CD4-positive, alpha-beta T cell (primary cell): ENCODE measurements around the gene ITPRIPL2. TPM values are rescaled to one million over a fixed set of nuclear protein-coding genes. Genes with fewer than 3 reads are reported as not detected.

Experiments
- ATAC-seq: fragments of 200-7000 bp; cut with Tn5 transposase; one replicate; pipeline ENCODE4 v1.10.0; 2022; ENCODE audit warnings: mild to moderate bottlenecking; ENCODE audit not compliant: poor library complexity
- CTCF ChIA-PET: fragments of 350-600 bp; sonication (Branson Sonifier 250); formaldehyde crosslinking; loops from one replicate; lab custom pipeline; 2021; ENCODE audit warnings: antibody characterized with exemption, inconsistent platforms; lab: Charles Lee
- POLR2A ChIA-PET: fragments of 350-600 bp; sonication (Branson Sonifier 250); formaldehyde crosslinking; loops from one replicate; lab custom pipeline; 2021; ENCODE audit warnings: antibody characterized with exemption, inconsistent platforms; lab: Charles Lee
- DNase-seq, 14 experiments: peaks; one replicate each; pipeline ENCODE4 v3.0.0-alpha.2; 2013 to 2020; ENCODE audit warnings: mixed read lengths in 2 of 14
- H3K27ac ChIP-seq, 2 donors: one replicate each; pipeline versions ENCODE4 v1.5.1 to v1.7.0; 2013; ENCODE audit warnings: low read length in 2 of 2, low read depth in 1 of 2, mild to moderate bottlenecking in 1 of 2
- H3K27me3 ChIP-seq, 2 experiments: 1 replicate in 1 of 2; 2 replicates in 1 of 2; pipeline versions ENCODE4 v1.6.1 to v1.7.0; 2013; ENCODE audit warnings: low read length in 2 of 2, control low read depth in 1 of 2, mild to moderate bottlenecking in 1 of 2, moderate library complexity in 1 of 2; ENCODE audit not compliant: insufficient read depth in 2 of 2, control insufficient read depth in 1 of 2
- H3K36me3 ChIP-seq: one replicate; pipeline ENCODE4 v1.6.1; 2013; ENCODE audit warnings: low read length, control low read depth; ENCODE audit not compliant: insufficient read depth
- H3K4me1 ChIP-seq: one replicate; pipeline ENCODE4 v1.6.1; 2013; ENCODE audit warnings: low read length, control low read depth; ENCODE audit not compliant: insufficient read depth
- H3K4me3 ChIP-seq: one replicate; pipeline ENCODE4 v1.5.1; 2013; ENCODE audit warnings: mild to moderate bottlenecking, low read length, moderate library complexity
- H3K9me3 ChIP-seq, 2 experiments: 1 replicate in 1 of 2; 2 replicates in 1 of 2; pipeline versions ENCODE4 v1.6.1 to v1.7.0; 2013; ENCODE audit warnings: low read length in 2 of 2, mild to moderate bottlenecking in 2 of 2, control low read depth in 1 of 2, moderate library complexity in 1 of 2; ENCODE audit not compliant: control insufficient read depth in 1 of 2, insufficient read depth in 1 of 2
- H3K27ac Mint-ChIP-seq: one replicate; pipeline ENCODE4 v1.8.0; 2020; ENCODE audit warnings: mixed read lengths
- H3K27me3 Mint-ChIP-seq: one replicate; pipeline ENCODE4 v1.8.0; 2021; ENCODE audit warnings: mixed read lengths
- H3K36me3 Mint-ChIP-seq: one replicate; pipeline ENCODE4 v1.8.0; 2021; ENCODE audit warnings: low read depth, mixed read lengths
- H3K4me1 Mint-ChIP-seq: one replicate; pipeline ENCODE4 v1.8.0; 2021; ENCODE audit warnings: low read depth, mixed read lengths
- H3K4me3 Mint-ChIP-seq: one replicate; pipeline ENCODE4 v1.8.0; 2020; ENCODE audit warnings: mild to moderate bottlenecking, mixed read lengths
- H3K9me3 Mint-ChIP-seq: one replicate; pipeline ENCODE4 v1.8.0; 2020; ENCODE audit warnings: mixed read lengths
- intact Hi-C, 2 experiments: fragments of 100-400 bp; cut with DNase I in 1 of 2; cut with micrococcal nuclease in 1 of 2; formaldehyde crosslinking; loops; one replicate each; pipeline versions ENCODE4 v1.15.1 to v1.9.0; 2023 to 2025; cut with DNase I, micrococcal nuclease
- total RNA-seq, 174 experiments: library from RNA in 2 of 174; stranded (reverse) in 2 of 174; gene quantifications; one replicate each; pipeline ENCODE4 v1.2.3 and lab custom pipeline; 2021 to 2026
- TF ChIP-seq, protein P1 (sequence below): fragments of 200-600 bp; IDR thresholded peaks from one replicate; pipeline ENCODE4 v1.8.0; 2022; ENCODE audit warnings: antibody characterized with exemption, mild to moderate bottlenecking

ITPRIPL2 gene
- total RNA-seq, 2 experiments from 2014 or later: 0.31 to 0.36 TPM

DNA sequence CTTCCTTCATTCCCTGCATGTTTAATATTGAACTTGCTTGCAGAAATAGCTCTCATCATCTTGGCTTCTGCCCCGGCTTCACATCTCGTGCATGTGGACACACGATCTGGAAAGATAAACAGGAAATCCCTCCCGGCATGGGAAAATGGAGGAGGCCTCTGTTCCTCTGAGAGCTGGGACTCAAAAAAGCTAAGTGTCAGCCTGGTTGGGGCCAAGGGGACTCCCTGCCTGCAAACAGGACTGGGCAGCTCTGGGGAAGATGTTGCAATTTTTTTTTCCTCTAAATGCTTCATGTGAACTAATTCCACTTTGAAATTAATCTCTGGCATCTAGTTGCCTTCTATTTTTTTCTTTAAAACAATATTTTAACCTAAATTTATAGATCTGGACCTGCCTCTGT, 24.8 kb downstream of the ITPRIPL2 start:
- Histone ChIP-seq H3K4me1 (no peaks in the 10 kb centered on the region), H3K36me3 (no peaks in the 10 kb centered on the region), H3K27me3 (peaks cover 6 to 12% of the 10 kb centered on the region in 2 experiments), H3K4me3 (no peak overlapping the region), H3K9me3 (peaks cover 0 to 3% of the 10 kb centered on the region in 2 experiments), H3K27ac (no peak overlapping the region)
- TF ChIP-seq, protein P1, sequence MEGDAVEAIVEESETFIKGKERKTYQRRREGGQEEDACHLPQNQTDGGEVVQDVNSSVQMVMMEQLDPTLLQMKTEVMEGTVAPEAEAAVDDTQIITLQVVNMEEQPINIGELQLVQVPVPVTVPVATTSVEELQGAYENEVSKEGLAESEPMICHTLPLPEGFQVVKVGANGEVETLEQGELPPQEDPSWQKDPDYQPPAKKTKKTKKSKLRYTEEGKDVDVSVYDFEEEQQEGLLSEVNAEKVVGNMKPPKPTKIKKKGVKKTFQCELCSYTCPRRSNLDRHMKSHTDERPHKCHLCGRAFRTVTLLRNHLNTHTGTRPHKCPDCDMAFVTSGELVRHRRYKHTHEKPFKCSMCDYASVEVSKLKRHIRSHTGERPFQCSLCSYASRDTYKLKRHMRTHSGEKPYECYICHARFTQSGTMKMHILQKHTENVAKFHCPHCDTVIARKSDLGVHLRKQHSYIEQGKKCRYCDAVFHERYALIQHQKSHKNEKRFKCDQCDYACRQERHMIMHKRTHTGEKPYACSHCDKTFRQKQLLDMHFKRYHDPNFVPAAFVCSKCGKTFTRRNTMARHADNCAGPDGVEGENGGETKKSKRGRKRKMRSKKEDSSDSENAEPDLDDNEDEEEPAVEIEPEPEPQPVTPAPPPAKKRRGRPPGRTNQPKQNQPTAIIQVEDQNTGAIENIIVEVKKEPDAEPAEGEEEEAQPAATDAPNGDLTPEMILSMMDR: no peak
- DNase-seq (no peak), ATAC-seq (no peak)
- Mint-ChIP-seq H3K27ac (no peak overlapping the region), H3K4me1 (no peaks in the 10 kb centered on the region), H3K9me3 (no peaks in the 10 kb centered on the region), H3K27me3 (peaks cover 12% of the 10 kb centered on the region), H3K4me3 (no peak overlapping the region), H3K36me3 (no peaks in the 10 kb centered on the region)
- ChIA-PET POLR2A (no interaction called here), CTCF (interaction anchor here (0.6 kb wide), 1 partner anchor 971 kb away, joined by 6 read pairs; no protein-coding TSS in a partner anchor)
- intact Hi-C loops: no loop called here

DNA sequence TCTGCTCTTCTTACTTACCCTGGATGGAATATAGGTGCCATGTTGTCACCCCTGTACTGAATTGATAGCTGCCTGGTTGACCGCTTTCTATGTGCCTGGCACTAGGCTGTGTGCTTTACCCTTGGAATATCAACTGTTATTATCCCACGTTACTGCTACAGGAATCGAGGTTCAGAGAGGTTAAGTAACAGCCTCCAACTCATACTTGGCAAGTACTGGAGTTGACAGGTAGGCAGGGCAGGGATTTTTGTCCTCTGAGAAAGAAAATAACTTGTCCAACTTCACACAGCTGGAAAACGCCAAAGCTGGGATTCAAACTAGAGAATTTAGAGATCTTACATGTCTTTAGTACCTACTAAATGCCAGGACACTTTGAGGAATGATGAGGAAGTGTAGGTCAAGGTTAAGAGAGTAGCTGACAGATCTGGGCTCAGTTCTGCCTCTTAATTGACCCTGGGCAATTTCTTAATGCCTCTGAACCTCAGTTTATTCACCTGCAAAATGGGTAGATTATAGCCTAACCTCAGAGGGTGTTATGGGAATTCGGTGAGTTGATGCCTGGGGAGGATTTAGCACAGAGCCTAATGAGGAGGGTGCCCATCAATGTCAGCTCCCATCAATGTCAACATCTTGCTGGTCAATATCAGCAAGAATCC, 25.8 kb downstream of the ITPRIPL2 start:
- Histone ChIP-seq H3K9me3 (peaks cover 0 to 3% of the 10 kb centered on the region in 2 experiments), H3K27me3 (peaks cover 8 to 12% of the 10 kb centered on the region in 2 experiments), H3K36me3 (no peaks in the 10 kb centered on the region), H3K4me3 (no peak overlapping the region), H3K4me1 (no peaks in the 10 kb centered on the region), H3K27ac (no peak overlapping the region)
- no peaks in the 10 kb centered on the region for H3K9me3 Mint-ChIP-seq
- H3K27me3 Mint-ChIP-seq: peaks cover 16% of the 10 kb centered on the region
- H3K36me3 Mint-ChIP-seq: no peaks in the 10 kb centered on the region
- intact Hi-C loops: no loop called here
- no peaks in the 10 kb centered on the region for H3K4me1 Mint-ChIP-seq
- POLR2A ChIA-PET: no interaction called here
- DNase-seq (no peak), ATAC-seq (no peak)
- TF ChIP-seq, protein P1: no peak
- no peak overlapping the region for H3K27ac Mint-ChIP-seq
- CTCF ChIA-PET: no interaction called here
- H3K4me3 Mint-ChIP-seq: no peak overlapping the region

DNA sequence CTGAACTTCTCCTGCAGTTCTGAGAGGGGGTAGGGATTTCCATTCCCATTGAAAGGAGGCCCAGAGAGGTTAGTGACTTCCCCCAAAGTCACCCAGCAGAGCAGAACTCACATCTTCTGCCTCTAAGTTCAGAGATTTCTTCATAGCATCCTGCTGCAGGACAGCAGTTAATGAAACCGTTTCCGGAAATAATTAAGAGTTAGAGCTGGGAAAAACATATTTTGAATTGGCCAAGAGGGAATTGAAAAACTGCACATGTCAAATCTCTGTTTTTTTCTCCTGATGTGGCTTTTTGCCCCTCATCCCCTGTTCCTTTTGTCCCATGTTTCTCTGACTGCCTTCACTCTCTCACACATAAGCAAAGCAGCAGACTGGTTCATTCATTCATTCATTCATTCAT, 26.6 kb downstream of the ITPRIPL2 start:
- H3K4me3 Mint-ChIP-seq: no peak overlapping the region
- H3K27me3 Mint-ChIP-seq: peaks cover 21% of the 10 kb centered on the region
- no peaks in the 10 kb centered on the region for H3K36me3 ChIP-seq
- no peaks in the 10 kb centered on the region for H3K9me3 Mint-ChIP-seq
- ChIA-PET CTCF (no interaction called here), POLR2A (no interaction called here)
- H3K36me3 Mint-ChIP-seq: no peaks in the 10 kb centered on the region
- intact Hi-C loops: no loop called here
- H3K9me3 ChIP-seq: peaks cover 0 to 3% of the 10 kb centered on the region in 2 experiments
- peaks cover 10 to 12% of the 10 kb centered on the region in 2 experiments for H3K27me3 ChIP-seq
- H3K4me1 ChIP-seq: no peaks in the 10 kb centered on the region
- H3K27ac ChIP-seq: no peak overlapping the region
- H3K27ac Mint-ChIP-seq: no peak overlapping the region
- DNase-seq (no peak), ATAC-seq (no peak)
- H3K4me1 Mint-ChIP-seq: no peaks in the 10 kb centered on the region
- TF ChIP-seq, protein P1: no peak
- no peak overlapping the region for H3K4me3 ChIP-seq
